ENCODE results near the gene CELA2B.

DNA sequence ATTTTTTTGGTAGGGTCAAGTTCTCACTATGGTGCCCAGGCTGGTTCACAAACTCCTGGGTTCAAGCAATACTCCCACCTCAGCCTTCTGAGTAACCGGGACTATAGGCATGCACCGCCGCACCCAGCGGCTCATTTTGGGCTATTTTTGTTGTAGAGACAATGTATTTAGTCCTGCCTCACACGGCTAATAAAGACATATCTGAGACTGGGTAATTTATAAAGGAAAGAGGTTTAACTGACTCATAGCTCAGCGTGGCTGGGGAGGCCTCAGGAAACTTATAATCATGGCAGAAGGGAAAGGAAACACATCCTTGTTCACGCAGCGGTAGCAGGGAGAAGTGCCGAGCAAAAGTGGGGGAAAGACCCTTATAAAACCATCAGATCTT lies 15.2 kb upstream of the CELA2B start:
- TF ChIP-seq NPAS2 (CRISPR knock-in tag; IDR thresholded peaks at IDR 0.05; ENCODE audit: borderline replicate concordance) (no peak), POLR2A (IDR thresholded peaks at IDR 0.05; ENCODE audit: low read length) (no peak), JUN (IDR thresholded peaks at IDR 0.05) (no peak), CHD4 (IDR thresholded peaks at IDR 0.05; ENCODE audit: borderline replicate concordance) (no peak), CEBPB (IDR thresholded peaks at IDR 0.05) (no peak)
- TF ChIP-seq, protein P1, sequence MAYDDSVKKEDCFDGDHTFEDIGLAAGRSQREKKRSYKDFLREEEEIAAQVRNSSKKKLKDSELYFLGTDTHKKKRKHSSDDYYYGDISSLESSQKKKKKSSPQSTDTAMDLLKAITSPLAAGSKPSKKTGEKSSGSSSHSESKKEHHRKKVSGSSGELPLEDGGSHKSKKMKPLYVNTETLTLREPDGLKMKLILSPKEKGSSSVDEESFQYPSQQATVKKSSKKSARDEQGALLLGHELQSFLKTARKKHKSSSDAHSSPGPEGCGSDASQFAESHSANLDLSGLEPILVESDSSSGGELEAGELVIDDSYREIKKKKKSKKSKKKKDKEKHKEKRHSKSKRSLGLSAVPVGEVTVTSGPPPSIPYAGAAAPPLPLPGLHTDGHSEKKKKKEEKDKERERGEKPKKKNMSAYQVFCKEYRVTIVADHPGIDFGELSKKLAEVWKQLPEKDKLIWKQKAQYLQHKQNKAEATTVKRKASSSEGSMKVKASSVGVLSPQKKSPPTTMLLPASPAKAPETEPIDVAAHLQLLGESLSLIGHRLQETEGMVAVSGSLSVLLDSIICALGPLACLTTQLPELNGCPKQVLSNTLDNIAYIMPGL (CRISPR knock-in tag; IDR thresholded peaks at IDR 0.05; ENCODE audit: borderline replicate concordance) = no peak
- TF ChIP-seq, protein P2, sequence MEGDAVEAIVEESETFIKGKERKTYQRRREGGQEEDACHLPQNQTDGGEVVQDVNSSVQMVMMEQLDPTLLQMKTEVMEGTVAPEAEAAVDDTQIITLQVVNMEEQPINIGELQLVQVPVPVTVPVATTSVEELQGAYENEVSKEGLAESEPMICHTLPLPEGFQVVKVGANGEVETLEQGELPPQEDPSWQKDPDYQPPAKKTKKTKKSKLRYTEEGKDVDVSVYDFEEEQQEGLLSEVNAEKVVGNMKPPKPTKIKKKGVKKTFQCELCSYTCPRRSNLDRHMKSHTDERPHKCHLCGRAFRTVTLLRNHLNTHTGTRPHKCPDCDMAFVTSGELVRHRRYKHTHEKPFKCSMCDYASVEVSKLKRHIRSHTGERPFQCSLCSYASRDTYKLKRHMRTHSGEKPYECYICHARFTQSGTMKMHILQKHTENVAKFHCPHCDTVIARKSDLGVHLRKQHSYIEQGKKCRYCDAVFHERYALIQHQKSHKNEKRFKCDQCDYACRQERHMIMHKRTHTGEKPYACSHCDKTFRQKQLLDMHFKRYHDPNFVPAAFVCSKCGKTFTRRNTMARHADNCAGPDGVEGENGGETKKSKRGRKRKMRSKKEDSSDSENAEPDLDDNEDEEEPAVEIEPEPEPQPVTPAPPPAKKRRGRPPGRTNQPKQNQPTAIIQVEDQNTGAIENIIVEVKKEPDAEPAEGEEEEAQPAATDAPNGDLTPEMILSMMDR (IDR thresholded peaks at IDR 0.05) = no peak
- TF ChIP-seq, protein P3, sequence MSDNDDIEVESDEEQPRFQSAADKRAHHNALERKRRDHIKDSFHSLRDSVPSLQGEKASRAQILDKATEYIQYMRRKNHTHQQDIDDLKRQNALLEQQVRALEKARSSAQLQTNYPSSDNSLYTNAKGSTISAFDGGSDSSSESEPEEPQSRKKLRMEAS (IDR thresholded peaks at IDR 0.05) = no peak

Data from A549 (cell line).